K562 (cell line): ENCODE results near the gene AGAP3. TPM values are rescaled to one million over a fixed set of nuclear protein-coding genes. Genes with fewer than 3 reads are reported as not detected.
A peak's percentile ranks its signal among the peaks of the same experiment; 100 is the strongest.

Source experiments
- ATAC-seq: fragments of 200-7000 bp; cut with Tn5 transposase; 3 replicates; pipeline ENCODE4 v1.9.1; 2020; ENCODE audit warnings: moderate library complexity
- BruUV-seq: library from RNA; stranded (reverse); fragments of 400-500 nt; replicated peaks from 2 replicates; lab custom pipeline; 2021; lab: Mats Ljungman, UMichigan
- CTCF ChIA-PET: fragments of 300-600 bp; formaldehyde crosslinking; extraction: SDS; loops from one replicate; lab custom pipeline; 2021; ENCODE audit warnings: low intra/inter-chr PET ratio; lab: Yijun Ruan, JAX
- POLR2A ChIA-PET: fragments of 300-600, 350-650 bp; sonication (Branson Sonifier 250); formaldehyde crosslinking; extraction: SDS; loops from one replicate; lab custom pipeline; 2021; ENCODE audit warnings: antibody characterized with exemption, inconsistent platforms; lab: Yijun Ruan, JAX
- DNase-seq, 4 experiments: peaks; one replicate each; pipeline versions ENCODE4 v3.0.0 to v3.0.0-alpha.2; 2011 to 2018; ENCODE audit warnings: low spot score in 3 of 4, mixed read lengths in 3 of 4; ENCODE audit errors: extremely low read depth in 1 of 4
- FAIRE-seq: peaks from 2 replicates; lab custom pipeline; 2011; peaks lifted over from hg19 to GRCh38; lab: Jason Lieb, UNC
- H2AFZ ChIP-seq: 2 replicates; pipeline ENCODE4 v1.6.0; 2011; ENCODE audit warnings: low read depth, low read length, control low read depth, inconsistent platforms
- H3K27ac ChIP-seq: fragments of 200-600 bp; 3 replicates; pipeline ENCODE4 v1.8.0; 2011; ENCODE audit warnings: low read depth, mild to moderate bottlenecking, control low read depth, inconsistent platforms, low read length, moderate library complexity, mixed read lengths; ENCODE audit errors: extremely low read depth
- H3K27me3 ChIP-seq, 2 experiments: fragments of 300-600 bp in 1 of 2; 2 replicates in 1 of 2; 3 replicates in 1 of 2; pipeline versions ENCODE4 v1.6.0 to v1.8.0; 2011; ENCODE audit warnings: inconsistent platforms in 2 of 2, low read length in 2 of 2, mild to moderate bottlenecking in 1 of 2, mixed read lengths in 1 of 2, moderate library complexity in 1 of 2; ENCODE audit not compliant: control insufficient read depth in 2 of 2, insufficient read depth in 2 of 2
- H3K36me3 ChIP-seq: fragments of 300-600 bp; 3 replicates; pipeline ENCODE4 v1.8.0; 2011; ENCODE audit warnings: mild to moderate bottlenecking, low read length, inconsistent platforms; ENCODE audit not compliant: control insufficient read depth, insufficient read depth
- H3K4me1 ChIP-seq, 2 experiments: fragments of 200-600 bp in 1 of 2; replicated peaks in 1 of 2; 2 replicates in 1 of 2; 3 replicates in 1 of 2; pipeline versions ENCODE4 v1.5.1 to v1.8.0; 2011; ENCODE audit warnings: inconsistent platforms in 2 of 2, low read length in 2 of 2, mild to moderate bottlenecking in 1 of 2, mixed read lengths in 1 of 2, moderate library complexity in 1 of 2; ENCODE audit not compliant: control insufficient read depth in 2 of 2, insufficient read depth in 2 of 2
- H3K4me2 ChIP-seq: 2 replicates; pipeline ENCODE4 v1.6.1; 2011; ENCODE audit warnings: low read length, control low read depth, inconsistent platforms, mixed read lengths; ENCODE audit not compliant: insufficient read depth
- H3K4me3 ChIP-seq: fragments of 200-600 bp; sonication (generic), shearing (Covaris generic); 2 replicates; pipeline ENCODE4 v1.5.1; 2016; ENCODE audit warnings: control low read depth, inconsistent platforms
- H3K79me2 ChIP-seq: fragments of 200-600 bp; 3 replicates; pipeline ENCODE4 v1.8.0; 2011; ENCODE audit warnings: low read length, inconsistent platforms; ENCODE audit not compliant: control insufficient read depth, insufficient read depth
- H3K9ac ChIP-seq, 2 experiments: 2 replicates each; pipeline versions ENCODE4 v1.6.0 to v1.6.1; 2011; ENCODE audit warnings: low read depth in 2 of 2, low read length in 2 of 2, control low read depth in 1 of 2, inconsistent platforms in 1 of 2, mild to moderate bottlenecking in 1 of 2, mixed read lengths in 1 of 2; ENCODE audit not compliant: insufficient read depth in 1 of 2
- H3K9me1 ChIP-seq: one replicate; pipeline ENCODE4 v1.6.0; 2011; ENCODE audit warnings: inconsistent platforms, mild to moderate bottlenecking, low read length, moderate library complexity; ENCODE audit not compliant: control insufficient read depth, insufficient read depth
- H3K9me3 ChIP-seq: replicated peaks from 2 replicates; pipeline ENCODE4 v1.5.1; 2011; ENCODE audit warnings: low read depth, low read length, inconsistent platforms; ENCODE audit not compliant: control insufficient read depth, insufficient read depth
- H4K20me1 ChIP-seq: replicated peaks from 2 replicates; pipeline ENCODE4 v1.6.1; 2011; ENCODE audit warnings: low read length, inconsistent platforms, mixed read lengths; ENCODE audit not compliant: control insufficient read depth, insufficient read depth
- BMI1 ChIP-seq: fragments of 150-350 bp; IDR thresholded peaks from 2 replicates; pipeline ENCODE4 v1.6.1; 2014; ENCODE audit warnings: low read length
- HDAC1 ChIP-seq, 2 experiments: fragments of 450-650 bp; IDR thresholded peaks; 2 replicates each; pipeline ENCODE4 v1.6.1; 2016 to 2017; ENCODE audit warnings: inconsistent platforms in 1 of 2, mild to moderate bottlenecking in 1 of 2, moderate library complexity in 1 of 2
- POLR2G ChIP-seq: fragments of 200-400 bp; formaldehyde crosslinking; IDR thresholded peaks from 2 replicates; pipeline ENCODE4 v1.6.1; 2017; ENCODE audit warnings: low read depth, mild to moderate bottlenecking, antibody characterized with exemption, low read length, moderate library complexity
- RBFOX2 ChIP-seq: fragments of 200-400 bp; formaldehyde crosslinking; IDR thresholded peaks from 2 replicates; pipeline ENCODE4 v1.6.1; 2017; ENCODE audit warnings: low read depth, mild to moderate bottlenecking, low read length, moderate library complexity
- RBM15 ChIP-seq: fragments of 200-400 bp; formaldehyde crosslinking; IDR thresholded peaks from 2 replicates; pipeline ENCODE4 v1.6.1; 2018; ENCODE audit warnings: mild to moderate bottlenecking, low read length, moderate library complexity; ENCODE audit not compliant: insufficient read depth
- RFX5 ChIP-seq: IDR thresholded peaks from 2 replicates; pipeline ENCODE4 v1.6.1; 2011; ENCODE audit warnings: low read depth, mild to moderate bottlenecking, improper control_type of control experiment, low read length
- TFAP4 ChIP-seq: sonication (generic); formaldehyde crosslinking; IDR thresholded peaks from 2 replicates; pipeline ENCODE4 v1.8.0; 2022; ENCODE audit warnings: missing genetic modification reagents, mild to moderate bottlenecking, moderate library complexity, borderline replicate concordance
- ZNF511 ChIP-seq: sonication (generic); formaldehyde crosslinking; IDR thresholded peaks from 2 replicates; pipeline ENCODE4 v1.8.0; 2022; ENCODE audit warnings: mild to moderate bottlenecking, missing genetic modification reagents
- ZNF696 ChIP-seq: fragments of 250-450 bp; sonication (Bioruptor Pico); conservative IDR thresholded peaks from 2 replicates; pipeline ENCODE4 v1.4.0; 2020; ENCODE audit warnings: mild to moderate bottlenecking, moderate library complexity
- WGBS: fragments of 100-300 bp; shearing (Covaris generic); methylation state at CpG from one replicate; pipeline ENCODE4 v1.1.6; 2016; ENCODE audit warnings: low coverage, mixed read lengths; ENCODE audit not compliant: insufficient coverage; ENCODE audit errors: missing lambda C conversion rate; 5-methylcytosine and 5-hydroxymethylcytosine counted together
- in situ Hi-C: fragments of 300-500 bp; cut with MboI; formaldehyde crosslinking; loops from 4 replicates; pipeline ENCODE4 v1.15.0; 2018; ENCODE audit warnings: inconsistent platforms, mixed read lengths
- intact Hi-C: fragments of 100-400 bp; cut with micrococcal nuclease; formaldehyde crosslinking; loops from 2 replicates; pipeline ENCODE4 v1.14.2; 2022
- polyA plus RNA-seq, 8 experiments: library from polyadenylated mRNA; depleted of rRNA in 4 of 8; stranded (reverse) in 5 of 8; unstranded in 3 of 8; fragments of >200 nt; fragmentation: Nextera tagmentation in 2 of 8; fragmentation: Illumina TruSeq in 1 of 8; extraction: Ambion mirVana in 2 of 8; extraction: Trizol in 1 of 8; gene quantifications; 2 replicates each; pipeline versions ENCODE4 v1.2.1 to v1.2.3, GENCODE V29; 2011 to 2014; ENCODE audit warnings: inconsistent platforms in 1 of 8, missing spikeins in 1 of 8
- total RNA-seq, 7 experiments: library from RNA; depleted of rRNA in 6 of 7; stranded (reverse); fragments of >200 nt in 6 of 7; fragmentation: Illumina TruSeq in 2 of 7; extraction: Trizol in 2 of 7; gene quantifications; 2 replicates each; pipeline versions ENCODE4 v1.2.1 to v1.2.3, GENCODE V29; 2011 to 2021; ENCODE audit warnings: low replicate concordance in 1 of 7

AGAP3 gene
- total and polyA plus RNA-seq, 9 of the 15 experiments (the other 6 are each of a cell fraction or from before 2014, with no cell fraction given): 3.4 to 208 (median 62.2) TPM

GRCh38 chr7:151088019-151088855 lies 2.0 kb downstream of the AGAP3 start (continued):
- TF ChIP-seq RFX5 (no peak), ZNF696 (CRISPR knock-in tag) (no peak)

- H3K4me3 ChIP-seq: no peak overlapping the region; the same call in 1 of the 2 replicates
- no TSS peak for BruUV-seq
- no peaks in the 10 kb centered on the region for H3K27me3 ChIP-seq
- 82% methylated on average over 30 of the region's 30 CpGs for WGBS
- H3K9me1 ChIP-seq: peaks cover 9% of the 10 kb centered on the region
- no peak for TF ChIP-seq RBM15
- no peak for TF ChIP-seq BMI1
- TF ChIP-seq RBFOX2: peak; percentile 55
- TF ChIP-seq POLR2G: peak; percentile 50; the same call in 1 of the 2 replicates
- TF ChIP-seq HDAC1 (IDR thresholded peaks at IDR 0.05): peak in 1 of 2 experiments; percentile 39; a peak in 1 of 4 replicates
- TF ChIP-seq ZNF511: 0 out of 2 replicates have a peak, but pooled peaks have one; percentile 11
- TF ChIP-seq TFAP4: peak; percentile 30; the same call in 1 of the 2 replicates
- TF ChIP-seq, all 486 proteins: peak for 5
- ATAC-seq (no peak), FAIRE-seq (no peak), DNase-seq (no peak)
- H3K79me2 ChIP-seq: peaks cover 77% of the 10 kb centered on the region
- CTCF ChIA-PET: no interaction called here
- intact Hi-C loops: loop anchor here (10.0 kb wide), 1 partner anchor 774 kb away; no protein-coding TSS in a partner anchor
- H2AFZ ChIP-seq: no peak overlapping the region
- POLR2A ChIA-PET: interaction anchor here (0.6 to 1.7 kb wide), 7 partner anchors 15 to 110 kb away, joined by 3 to 5 read pairs (median 3); no protein-coding TSS in a partner anchor
- peaks cover 63% of the 10 kb centered on the region; the same call in 2 of the 3 replicates for H3K36me3 ChIP-seq
- in situ Hi-C loops: no loop called here
- H4K20me1 ChIP-seq: peaks cover 54% of the 10 kb centered on the region
- peak overlapping the region; percentile 84 to 98; a peak in 3 of 4 replicates for H3K9ac ChIP-seq
- H3K9me3 ChIP-seq: no peaks in the 10 kb centered on the region
- no peak overlapping the region for H3K4me2 ChIP-seq
- peak overlapping the region; percentile 38; the same call in 2 of the 3 replicates for H3K27ac ChIP-seq
- H3K4me1 ChIP-seq: peaks cover 36 to 63% of the 10 kb centered on the region in 2 experiments
Observed at GRCh38 chr7:151088856-151089699, 2.8 kb downstream of the AGAP3 start.
